Stimulated activated CD8-positive, alpha-beta memory T cell treated with anti-CD3 and anti-CD28 coated beads, Interleukin-12 subunit alpha, Interleukin-12 subunit beta, amount 100 ng/mL, for 24 hours (primary cell): ENCODE data around the gene SNF8.

Source experiments
- DNase-seq: peaks from one replicate; pipeline ENCODE4 v3.0.0-alpha.2; 2020; ENCODE audit errors: extremely low read depth

The SNF8 gene

DNA sequence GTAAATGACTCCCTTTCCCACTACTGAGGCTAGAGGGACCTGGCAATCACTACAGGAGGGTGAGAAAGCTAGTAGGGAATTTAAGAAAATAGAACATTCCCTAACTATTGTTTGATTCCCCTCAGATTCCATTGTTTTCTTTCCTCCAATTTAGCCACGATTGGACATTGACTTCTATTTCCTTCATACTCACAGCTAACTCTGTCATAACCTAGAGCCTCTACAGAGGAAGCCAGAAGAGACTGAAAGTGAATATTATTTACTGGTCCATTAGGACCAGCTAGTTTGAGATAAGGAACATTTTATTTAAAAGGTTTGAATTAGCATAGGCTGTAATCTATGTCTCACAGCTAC is 14.9 kb downstream of the SNF8 start:
- no peak for DNase-seq

- no peak for DNase-seq
Observed at GRCh38 chr17:48928876-48929811, 15.5 kb downstream of the SNF8 start.

- DNase-seq = no peak
Observed at GRCh38 chr17:48927978-48928745, 16.5 kb downstream of the SNF8 start.

DNA sequence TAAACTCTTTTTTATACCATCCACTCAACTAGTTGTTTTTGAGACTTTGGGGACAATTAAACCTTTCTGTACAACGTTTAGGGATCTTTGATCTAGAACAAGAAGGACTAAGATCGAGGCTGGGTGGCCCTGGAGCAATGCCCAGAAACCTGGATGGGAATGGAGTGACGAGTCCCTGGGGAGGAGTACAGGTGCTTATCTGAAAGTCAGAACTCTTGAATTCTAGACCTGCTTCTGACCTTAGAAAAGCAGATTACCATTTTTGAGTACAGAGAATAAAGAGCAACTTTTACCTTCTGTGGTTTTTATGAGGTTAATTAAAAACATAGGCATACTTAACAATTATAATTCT is 18.7 kb downstream of the SNF8 start:
- no peak for DNase-seq

DNA sequence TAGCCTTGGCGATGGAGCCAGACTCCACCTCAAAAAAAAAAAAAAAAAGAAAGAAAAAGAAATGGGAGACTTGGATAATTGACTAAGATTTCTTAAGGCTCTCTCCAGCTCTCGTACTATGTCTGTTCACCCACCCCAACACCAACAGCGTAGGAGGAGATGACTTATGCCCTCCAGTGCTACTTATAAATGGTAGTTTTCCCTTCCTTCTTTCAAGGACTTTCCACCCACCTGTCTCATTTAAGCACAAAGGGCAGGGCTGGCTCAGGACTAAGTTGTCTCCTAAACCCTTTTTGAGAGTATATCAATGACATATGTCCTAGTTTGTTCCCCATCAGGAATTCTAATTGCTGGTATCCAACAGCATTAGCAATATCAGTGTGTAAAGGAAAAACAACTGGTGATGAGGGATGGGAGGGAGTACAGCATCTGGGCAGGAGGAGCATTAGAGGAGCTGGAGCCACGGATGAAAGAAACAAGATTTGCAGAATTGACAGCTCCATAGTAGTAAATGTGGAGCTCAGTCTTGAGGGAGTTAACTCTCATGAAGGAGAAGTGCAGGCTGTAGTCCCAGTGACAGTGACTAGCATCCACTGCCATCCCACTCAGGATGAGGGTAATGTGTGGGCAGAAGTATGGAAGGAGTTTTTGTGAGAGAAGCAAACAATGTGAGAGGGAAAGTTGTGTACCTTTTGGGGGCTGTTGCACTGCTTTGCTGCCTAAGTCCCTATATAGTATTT is 19.2 kb downstream of the SNF8 start:
- no peak for DNase-seq

DNA sequence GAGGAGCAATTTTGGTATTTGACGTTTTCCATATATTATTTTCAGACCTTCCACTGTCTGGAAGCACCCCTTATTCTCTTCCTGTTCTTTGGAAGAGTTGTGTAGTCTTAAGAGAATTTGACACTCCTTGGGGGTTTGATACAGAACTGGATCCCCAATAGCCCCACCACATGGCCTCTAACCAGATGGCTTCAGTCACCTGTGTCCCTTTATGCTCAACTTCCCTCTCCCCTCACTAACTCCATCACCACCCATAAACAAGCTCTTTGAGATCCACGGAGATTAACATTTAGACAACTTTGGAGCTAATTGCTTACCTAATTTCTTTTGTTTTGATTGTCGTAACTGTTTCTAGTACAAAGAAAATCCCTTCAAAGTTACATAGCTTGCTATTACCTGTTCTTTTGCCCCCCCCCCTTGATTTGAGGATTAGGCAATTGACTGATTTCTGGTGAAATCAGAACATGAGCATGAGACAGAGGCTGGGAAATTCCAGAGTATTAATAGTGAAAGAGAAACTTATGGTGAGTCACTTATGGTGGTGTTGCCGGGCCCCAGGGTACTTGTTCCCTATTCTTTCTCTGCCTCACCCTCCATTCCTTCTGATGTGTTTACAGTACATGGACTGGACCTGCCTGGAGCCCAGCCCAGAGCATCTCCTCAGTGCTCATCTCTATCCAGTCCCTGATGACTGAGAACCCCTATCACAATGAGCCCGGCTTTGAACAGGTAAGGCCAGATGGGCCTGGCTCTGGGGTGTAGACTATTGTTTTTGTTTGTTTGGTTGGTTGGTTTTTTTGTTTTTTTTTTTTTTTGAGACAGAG is 29.0 kb downstream of the SNF8 start:
- no peak for DNase-seq

DNA sequence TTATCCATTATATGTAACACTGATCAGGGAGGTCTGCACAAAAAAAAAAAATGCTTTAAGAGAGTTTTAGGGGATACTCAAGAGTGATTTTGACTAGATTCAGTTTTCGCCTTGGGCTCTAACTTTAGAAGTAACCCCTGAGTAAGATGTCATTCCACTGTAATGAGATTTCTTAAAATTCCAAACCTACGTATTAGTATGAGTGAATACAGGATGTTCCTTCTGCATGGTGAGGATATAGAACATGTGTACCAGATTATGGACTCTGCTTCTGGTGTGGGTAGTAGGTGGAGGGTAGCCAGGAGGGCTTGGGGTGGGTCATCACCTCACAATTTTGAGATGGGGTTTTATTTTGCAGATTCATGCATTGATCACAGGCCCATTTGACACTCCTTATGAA is 32.2 kb downstream of the SNF8 start:
- no peak for DNase-seq

- DNase-seq = no peak
Observed at GRCh38 chr17:48910370-48910769, 34.3 kb downstream of the SNF8 start.

DNA sequence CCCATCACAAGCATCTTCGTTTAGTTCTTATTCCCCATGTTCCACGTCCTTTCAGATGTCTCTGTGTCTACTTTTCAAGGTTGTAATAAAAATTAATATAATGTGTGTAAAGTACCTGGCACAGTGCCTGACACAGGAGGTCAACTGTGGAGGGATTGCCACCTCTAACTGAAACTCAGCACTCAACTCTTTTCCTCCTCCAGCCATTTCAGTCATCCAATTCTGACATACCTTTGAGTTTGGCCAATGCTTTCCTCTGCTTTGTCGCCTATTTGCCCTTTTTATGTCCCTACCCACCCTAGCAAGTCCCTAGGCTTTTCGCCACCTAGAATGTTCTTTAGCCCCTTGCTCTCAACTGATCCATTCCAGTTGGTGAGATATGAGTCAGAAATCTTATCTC is 34.9 kb downstream of the SNF8 start:
- DNase-seq = no peak

- peak; percentile 84 for DNase-seq
Observed at GRCh38 chr17:48908853-48909394, 35.7 kb downstream of the SNF8 start.

DNA sequence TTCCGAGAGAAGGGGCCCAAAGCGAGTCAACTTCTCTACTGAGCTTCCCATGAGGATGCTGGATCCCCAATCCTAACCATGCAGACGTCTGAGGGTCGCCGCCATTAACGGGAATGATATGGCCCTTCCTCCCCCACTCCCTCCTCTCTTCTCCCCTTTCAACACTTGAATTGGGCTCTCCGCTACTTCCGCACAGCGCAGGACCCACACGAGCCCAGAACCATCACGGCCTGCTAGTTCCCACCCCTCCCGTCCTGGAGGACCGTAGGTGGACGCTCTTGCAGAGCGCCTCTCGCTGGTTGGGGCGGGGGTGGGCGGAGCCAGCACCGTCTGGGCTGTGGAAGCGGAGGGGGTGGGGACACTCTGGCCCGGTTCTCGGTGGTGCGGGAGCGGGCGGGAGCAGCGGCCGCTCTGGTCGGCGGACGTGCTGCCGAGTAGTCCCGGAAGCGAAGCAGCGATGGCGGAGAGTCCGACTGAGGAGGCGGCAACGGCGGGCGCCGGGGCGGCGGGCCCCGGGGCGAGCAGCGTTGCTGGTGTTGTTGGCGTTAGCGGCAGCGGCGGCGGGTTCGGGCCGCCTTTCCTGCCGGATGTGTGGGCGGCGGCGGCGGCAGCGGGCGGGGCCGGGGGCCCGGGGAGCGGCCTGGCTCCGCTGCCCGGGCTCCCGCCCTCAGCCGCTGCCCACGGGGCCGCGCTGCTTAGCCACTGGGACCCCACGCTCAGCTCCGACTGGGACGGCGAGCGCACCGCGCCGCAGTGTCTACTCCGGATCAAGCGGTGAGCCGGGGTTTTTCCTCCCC is 36.4 kb downstream of the SNF8 start, which contains the start of gene UBE2Z:
Gene UBE2Z (plus strand): TSS at position 361 of the 797 bp plus-strand sequence. CDS start 97 bp downstream, at position 458.
- peak; percentile 79 for DNase-seq

GRCh38 chr17:48907713-48908046 is 37.0 kb downstream of the SNF8 start:
- no peak for DNase-seq

DNA sequence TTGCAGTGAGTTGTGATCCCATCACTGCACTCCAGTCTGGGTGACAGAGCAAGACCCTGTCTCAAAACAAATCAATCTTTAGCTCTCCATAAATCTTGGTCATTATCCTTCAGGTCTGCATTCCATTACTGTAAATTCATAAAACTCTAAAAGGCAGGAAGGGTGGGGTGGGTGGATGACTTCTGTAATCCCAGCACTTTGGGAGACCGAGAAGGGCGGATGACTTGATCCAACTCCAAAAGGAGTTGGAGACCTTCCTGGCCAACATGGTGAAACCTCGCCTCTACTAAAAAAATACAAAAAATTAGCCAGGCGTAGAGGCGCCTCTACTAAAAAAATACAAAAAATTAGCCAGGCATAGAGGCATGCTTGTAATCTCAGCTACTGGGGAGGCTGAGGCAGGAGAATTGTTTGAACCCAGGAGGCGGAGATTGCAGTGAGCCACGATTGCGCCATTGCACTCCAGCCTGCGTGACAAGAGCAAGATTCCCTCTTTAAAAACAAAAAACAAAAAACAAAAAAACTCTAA is 38.6 kb downstream of the SNF8 start:
- DNase-seq = no peak

- DNase-seq = no peak
Observed at GRCh38 chr17:48904428-48904827, 40.2 kb downstream of the SNF8 start.

GRCh38 chr17:48903401-48903800 is 41.2 kb downstream of the SNF8 start:
- DNase-seq = no peak

DNA sequence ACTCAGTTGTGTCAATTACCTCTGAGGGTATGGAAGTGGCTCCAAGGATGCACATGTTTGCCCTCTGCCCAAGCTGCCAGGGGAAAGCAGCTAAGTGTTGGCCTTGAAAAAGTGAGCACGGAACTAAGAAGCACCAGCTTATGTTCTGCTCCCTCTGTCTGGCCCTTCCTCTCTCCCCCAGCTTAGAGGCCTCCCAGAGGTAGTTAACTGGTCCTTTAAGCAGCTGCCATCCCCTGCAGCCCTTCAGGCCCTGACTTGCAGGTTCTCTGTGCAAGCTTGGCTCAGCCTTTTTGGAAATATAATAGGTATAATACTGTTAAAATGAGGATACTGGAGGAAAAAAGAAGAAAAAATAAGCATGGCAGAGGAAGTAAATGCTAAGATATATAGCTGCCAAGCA is 43.4 kb downstream of the SNF8 start:
- no peak for DNase-seq

- no peak for DNase-seq
Observed at GRCh38 chr17:48894886-48895285, 49.8 kb downstream of the SNF8 start.

DNA sequence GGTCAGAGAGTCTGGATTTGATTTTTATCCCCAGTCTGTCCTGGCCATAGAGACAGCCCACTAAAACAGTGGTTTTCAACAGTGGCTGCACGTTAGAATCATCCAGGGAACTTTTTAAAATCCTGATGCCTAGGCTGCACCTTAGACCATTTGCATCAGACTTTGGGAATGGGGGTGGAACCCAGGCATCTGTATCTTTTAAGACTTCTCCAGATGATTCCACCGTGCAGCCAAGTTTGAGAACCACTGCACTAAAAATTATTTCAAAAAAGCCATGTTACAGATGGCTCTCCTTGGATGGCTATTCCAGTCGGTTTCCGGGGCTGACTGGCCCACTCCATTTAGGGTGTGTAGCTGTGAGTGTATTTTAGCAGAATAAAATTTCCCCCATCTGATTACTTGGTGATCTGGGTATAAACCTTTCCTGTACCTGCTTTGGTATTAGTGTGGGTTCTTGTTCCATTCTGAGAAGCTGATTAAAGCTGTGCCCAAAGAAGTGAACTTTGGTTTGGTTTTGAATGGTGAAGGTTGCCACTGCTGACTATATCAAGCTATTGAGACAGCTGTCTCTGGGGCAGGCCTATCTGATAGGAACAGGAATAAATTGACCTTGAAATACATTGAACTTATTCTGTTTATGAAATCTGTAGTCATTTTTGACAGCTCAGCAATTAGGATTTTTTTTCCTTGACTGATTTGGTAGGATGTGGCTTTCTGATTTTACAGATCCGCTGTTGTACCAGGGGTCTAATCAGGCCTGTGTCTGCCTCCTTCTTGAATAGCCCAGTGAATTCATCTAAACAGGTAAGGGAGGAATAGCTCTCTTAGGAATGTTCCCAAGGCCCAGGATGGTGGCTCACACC is 50.8 kb downstream of the SNF8 start:
- DNase-seq = no peak

DNA sequence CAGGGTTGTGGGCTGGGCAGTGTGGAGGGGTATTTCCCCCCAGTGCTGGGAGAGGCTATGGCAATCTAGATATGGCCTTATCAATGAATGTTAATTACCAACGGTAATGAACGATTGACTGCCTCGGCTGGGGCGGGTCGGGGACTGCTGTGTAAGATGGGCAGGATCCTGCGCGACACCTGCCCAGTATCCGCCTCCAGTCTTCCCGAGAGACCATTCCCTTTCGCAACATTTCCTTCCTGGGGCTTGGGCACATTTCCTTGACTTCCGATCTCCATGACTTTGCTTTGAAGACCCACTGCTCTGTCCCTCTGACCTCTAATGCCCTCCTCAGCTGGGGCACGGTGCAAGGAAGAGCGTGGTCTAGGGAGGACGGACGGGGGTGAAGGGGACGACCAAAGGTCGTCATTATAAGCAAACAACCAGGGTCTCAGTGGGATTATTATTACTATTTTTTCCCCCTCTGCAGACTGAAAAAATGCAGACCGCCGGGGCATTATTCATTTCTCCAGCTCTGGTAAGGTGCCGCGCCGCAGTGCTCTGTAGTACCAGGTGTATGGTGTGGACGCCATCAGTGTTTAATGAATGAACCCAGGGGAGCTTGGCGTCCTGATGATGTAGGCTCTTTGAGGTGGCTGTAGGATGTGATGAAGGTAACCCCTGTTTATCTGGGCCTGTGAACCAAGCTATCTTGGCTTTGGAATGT is 51.5 kb downstream of the SNF8 start:
- no peak for DNase-seq
